ENCODE data around the gene NDST4. TPM values are rescaled to one million over a fixed set of nuclear protein-coding genes. Genes with fewer than 3 reads are reported as not detected.

The NDST4 gene
- total RNA-seq, 6 donors from 2014 or later = not detected

DNA sequence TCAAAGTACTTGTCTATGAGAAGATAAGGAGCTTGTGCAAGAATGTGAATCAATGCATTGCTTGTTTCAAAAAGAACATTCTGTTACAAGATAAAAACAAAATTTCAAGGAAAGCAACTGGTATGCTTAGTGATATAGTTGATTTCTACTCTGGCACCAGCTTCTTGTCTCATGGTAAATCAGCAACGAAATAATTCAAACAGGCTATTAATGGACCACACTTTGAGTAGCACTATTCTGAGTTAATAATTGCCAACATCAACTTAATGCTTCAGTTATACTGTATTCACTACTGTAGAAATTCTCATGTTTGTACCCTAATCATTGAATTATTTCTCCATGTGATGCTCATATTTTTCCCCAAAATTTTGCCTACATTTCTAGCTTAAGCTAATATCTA is 252.6 kb downstream of the NDST4 start:
- Histone ChIP-seq H3K9me3 (no peaks in the 10 kb centered on the region), H3K36me3 (no peaks in the 10 kb centered on the region), H3K27me3 (no peaks in the 10 kb centered on the region), H3K4me3 (no peak overlapping the region), H3K27ac (no peak overlapping the region), H3K4me1 (no peaks in the 10 kb centered on the region)
- no peak for ATAC-seq (ENCODE audit: low FRiP score in 2 of 2)
- WGBS, 2 donors = 38 to 65% methylated on average over 1 of the region's 1 CpG
- no peak for TF ChIP-seq EP300 (IDR thresholded peaks at IDR 0.05)
- TF ChIP-seq POLR2AphosphoS5 (IDR thresholded peaks at IDR 0.05) = no peak
- no peak for TF ChIP-seq POLR2A (IDR thresholded peaks at IDR 0.05)
- TF ChIP-seq CTCF (IDR thresholded peaks at IDR 0.05) = no peak
- DNase-seq = no peak

DNA sequence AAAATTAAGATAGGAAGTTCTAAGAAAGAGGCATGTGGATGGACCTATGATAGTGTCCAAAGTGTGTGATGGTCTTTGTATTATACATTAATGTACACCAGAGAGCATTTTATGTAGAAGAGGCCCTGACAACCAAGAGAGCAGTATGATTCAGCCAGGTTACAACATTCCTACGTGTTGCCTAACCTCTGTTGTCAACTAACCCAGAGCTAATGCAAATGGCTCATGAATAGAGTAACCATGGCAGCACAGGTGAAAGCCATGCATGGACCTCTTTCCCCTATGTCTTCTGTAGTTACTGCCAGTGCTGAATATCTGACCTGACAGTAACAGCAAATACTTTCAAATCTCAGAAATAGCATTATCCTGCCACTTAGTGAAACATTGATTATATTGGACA is 255.6 kb downstream of the NDST4 start:
- no peaks in the 10 kb centered on the region for H3K9me3 ChIP-seq

GRCh38 chr4:114839986-114840385 is 273.4 kb downstream of the NDST4 start:
- Histone ChIP-seq H3K4me3 (no peak overlapping the region), H3K27me3 (no peaks in the 10 kb centered on the region), H3K27ac (no peak overlapping the region), H3K4me1 (no peaks in the 10 kb centered on the region), H3K9me3 (no peaks in the 10 kb centered on the region), H3K36me3 (no peaks in the 10 kb centered on the region)
- no peak for TF ChIP-seq EP300 (IDR thresholded peaks at IDR 0.05)
- no peak for TF ChIP-seq POLR2A (IDR thresholded peaks at IDR 0.05)
- TF ChIP-seq CTCF (IDR thresholded peaks at IDR 0.05) = no peak
- no peak for TF ChIP-seq POLR2AphosphoS5 (IDR thresholded peaks at IDR 0.05)
- WGBS, 2 donors = 56 to 62% methylated on average over 1 of the region's 1 CpG
- ATAC-seq (ENCODE audit: low FRiP score in 2 of 2) (no peak), DNase-seq (no peak)

More for the DNA sequence above, 255.6 kb downstream of the NDST4 start:
- no peaks in the 10 kb centered on the region for H3K4me1 ChIP-seq
- H3K4me3 ChIP-seq = no peak overlapping the region
- DNase-seq (no peak), ATAC-seq (ENCODE audit: low FRiP score in 2 of 2) (no peak)
- no peaks in the 10 kb centered on the region for H3K36me3 ChIP-seq
- no peaks in the 10 kb centered on the region for H3K27me3 ChIP-seq
- WGBS, 2 donors = 27 to 80% methylated on average over 1 of the region's 1 CpG
- TF ChIP-seq CTCF (IDR thresholded peaks at IDR 0.05) = no peak
- no peak for TF ChIP-seq EP300 (IDR thresholded peaks at IDR 0.05)
- TF ChIP-seq POLR2AphosphoS5 (IDR thresholded peaks at IDR 0.05) = no peak
- no peak overlapping the region for H3K27ac ChIP-seq

DNA sequence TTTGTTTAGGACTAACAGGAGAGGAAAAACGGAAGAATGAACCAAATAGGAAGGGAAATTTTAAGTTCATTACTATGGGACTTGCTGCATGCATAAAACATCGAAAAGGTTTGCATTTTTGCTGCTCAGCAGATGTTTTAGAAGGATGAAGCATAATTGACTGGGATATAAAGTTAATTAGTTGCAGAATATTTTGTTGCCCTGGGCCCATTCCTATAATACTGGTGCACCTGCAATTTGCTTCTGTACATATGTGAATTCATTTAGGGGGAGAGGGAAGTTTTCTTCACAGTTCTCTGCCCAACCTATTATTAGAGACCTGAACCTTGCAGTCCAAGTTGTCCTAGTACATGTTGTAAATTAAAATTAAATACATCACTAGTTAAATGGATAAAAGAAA is 282.8 kb downstream of the NDST4 start:
- 85% methylated on average over 2 of the region's 2 CpGs for WGBS, 2 donors
- no peaks in the 10 kb centered on the region for H3K36me3 ChIP-seq
- TF ChIP-seq POLR2AphosphoS5 (IDR thresholded peaks at IDR 0.05) = no peak
- TF ChIP-seq POLR2A (IDR thresholded peaks at IDR 0.05) = no peak
- TF ChIP-seq CTCF (IDR thresholded peaks at IDR 0.05) = no peak
- TF ChIP-seq EP300 (IDR thresholded peaks at IDR 0.05) = no peak
- no peak overlapping the region for H3K27ac ChIP-seq
- no peak for ATAC-seq (ENCODE audit: low FRiP score in 2 of 2)
- no peaks in the 10 kb centered on the region for H3K9me3 ChIP-seq
- no peaks in the 10 kb centered on the region for H3K27me3 ChIP-seq
- DNase-seq = no peak
- no peak overlapping the region for H3K4me3 ChIP-seq
- H3K4me1 ChIP-seq = no peaks in the 10 kb centered on the region

DNA sequence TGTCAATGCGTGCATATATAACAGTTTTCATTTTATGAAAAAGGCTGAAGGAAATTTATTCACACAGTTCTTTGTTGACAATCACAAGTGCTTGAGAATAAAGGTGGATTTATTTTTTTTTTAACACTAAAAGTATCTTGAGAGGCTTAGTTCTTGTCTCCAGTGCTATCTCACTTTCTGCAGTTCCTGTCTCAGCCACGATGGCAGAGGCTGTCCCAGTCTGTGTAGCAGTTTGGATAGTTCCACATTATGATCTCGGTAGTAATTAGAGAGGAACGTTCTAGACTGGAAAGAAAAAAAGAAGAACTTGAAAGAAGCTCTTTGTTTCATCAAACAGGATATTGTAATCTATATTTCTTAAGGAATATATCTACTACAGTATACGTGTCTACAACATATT is 285.8 kb downstream of the NDST4 start:
- Histone ChIP-seq H3K27ac (no peak overlapping the region), H3K4me3 (no peak overlapping the region), H3K36me3 (no peaks in the 10 kb centered on the region), H3K9me3 (no peaks in the 10 kb centered on the region), H3K4me1 (no peaks in the 10 kb centered on the region), H3K27me3 (no peaks in the 10 kb centered on the region)
- no peak for ATAC-seq (ENCODE audit: low FRiP score in 2 of 2)
- TF ChIP-seq CTCF (IDR thresholded peaks at IDR 0.05) = no peak
- TF ChIP-seq POLR2A (IDR thresholded peaks at IDR 0.05) = no peak
- TF ChIP-seq POLR2AphosphoS5 (IDR thresholded peaks at IDR 0.05) = no peak
- no peak for TF ChIP-seq EP300 (IDR thresholded peaks at IDR 0.05)
- WGBS, 2 donors = 62 to 63% methylated on average over 5 of the region's 5 CpGs
- no peak for DNase-seq
